ENCODE measurements around the gene GRIK4. TPM values are rescaled to one million over a fixed set of nuclear protein-coding genes. Genes with fewer than 3 reads are reported as not detected.

GRIK4 gene
- total and polyA plus RNA-seq, 2 donors (not counting 1 experiment from before 2014, with no cell fraction given): 0.12 to 0.27 TPM

DNA sequence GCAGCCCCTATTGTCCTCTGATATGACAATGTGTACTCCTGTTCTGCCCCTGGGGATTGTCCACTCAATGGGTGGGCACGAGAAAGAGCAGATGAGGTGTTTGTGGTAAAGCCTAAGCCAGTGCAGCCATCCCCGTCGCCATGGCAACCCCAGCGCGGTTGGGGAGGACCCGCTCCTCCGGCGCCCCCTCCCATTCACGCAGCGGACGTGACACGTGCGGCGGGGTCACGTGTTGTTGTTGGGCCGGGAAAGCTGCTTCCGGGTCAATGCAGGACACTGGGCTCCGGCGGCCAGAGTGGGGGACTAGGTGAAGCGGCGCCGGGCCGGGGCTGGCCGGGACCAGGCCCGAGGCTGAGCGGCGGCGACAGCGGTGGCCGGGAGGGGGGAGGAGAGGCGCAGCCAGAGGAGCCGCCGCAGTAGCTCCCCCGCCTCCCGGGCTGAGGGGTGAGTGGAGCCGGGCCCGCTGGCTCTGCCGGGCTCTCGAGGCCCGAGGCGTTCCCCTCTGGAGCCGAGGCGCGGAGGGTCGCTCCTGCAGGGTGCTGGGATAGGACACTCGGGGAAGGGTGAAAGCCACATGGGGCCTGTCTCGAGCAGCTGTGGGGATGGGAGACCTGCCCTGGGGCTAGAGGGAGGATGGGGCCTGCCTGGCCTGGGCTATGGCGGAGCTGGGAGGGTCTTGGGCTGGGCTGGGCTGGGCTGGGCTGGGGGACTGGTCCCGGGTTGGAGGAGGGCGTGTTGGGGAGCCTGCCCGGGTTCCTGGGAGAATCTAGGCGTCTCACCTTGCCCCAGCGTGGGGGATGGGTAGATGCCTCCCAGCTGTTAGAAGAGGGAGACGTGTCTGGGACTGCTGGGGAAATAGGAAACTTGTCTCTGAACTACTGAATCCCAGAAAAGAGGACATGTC lies 512.6 kb downstream of the GRIK4 start, which contains the start of gene TBCEL:
TSS of gene TBCEL (plus strand) at position 255 of the 904 bp plus-strand sequence. CDS start 21,589 bp downstream, outside the sequence.
- 3% methylated on average over 53 of the region's 54 CpGs for WGBS (ENCODE audit: insufficient coverage)
- intact Hi-C loops (cut with micrococcal nuclease): no loop called here
- peak within 1 kb of the TSS; percentile 23 to 90 (median 79) for H3K4me3 ChIP-seq (ENCODE audit: control extremely low read depth in 1 of 5, extremely low read depth in 1 of 5, insufficient read depth in 1 of 5, low read depth in 2 of 5, low read length in 4 of 5)
- H2AFZ ChIP-seq (ENCODE audit: insufficient read depth, low read depth, low read length, poor library complexity, severe bottlenecking): peak within 1 kb of the TSS; percentile 81
- H3K4me1 ChIP-seq (ENCODE audit: control insufficient read depth in 2 of 2, insufficient read depth in 2 of 2, low read length in 2 of 2): peaks cover 17% of the 10 kb centered on the region in 2 donors
- TF ChIP-seq, protein P1, sequence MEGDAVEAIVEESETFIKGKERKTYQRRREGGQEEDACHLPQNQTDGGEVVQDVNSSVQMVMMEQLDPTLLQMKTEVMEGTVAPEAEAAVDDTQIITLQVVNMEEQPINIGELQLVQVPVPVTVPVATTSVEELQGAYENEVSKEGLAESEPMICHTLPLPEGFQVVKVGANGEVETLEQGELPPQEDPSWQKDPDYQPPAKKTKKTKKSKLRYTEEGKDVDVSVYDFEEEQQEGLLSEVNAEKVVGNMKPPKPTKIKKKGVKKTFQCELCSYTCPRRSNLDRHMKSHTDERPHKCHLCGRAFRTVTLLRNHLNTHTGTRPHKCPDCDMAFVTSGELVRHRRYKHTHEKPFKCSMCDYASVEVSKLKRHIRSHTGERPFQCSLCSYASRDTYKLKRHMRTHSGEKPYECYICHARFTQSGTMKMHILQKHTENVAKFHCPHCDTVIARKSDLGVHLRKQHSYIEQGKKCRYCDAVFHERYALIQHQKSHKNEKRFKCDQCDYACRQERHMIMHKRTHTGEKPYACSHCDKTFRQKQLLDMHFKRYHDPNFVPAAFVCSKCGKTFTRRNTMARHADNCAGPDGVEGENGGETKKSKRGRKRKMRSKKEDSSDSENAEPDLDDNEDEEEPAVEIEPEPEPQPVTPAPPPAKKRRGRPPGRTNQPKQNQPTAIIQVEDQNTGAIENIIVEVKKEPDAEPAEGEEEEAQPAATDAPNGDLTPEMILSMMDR (IDR thresholded peaks at IDR 0.05): no peak
- TF ChIP-seq EZH2 (IDR thresholded peaks at IDR 0.05; ENCODE audit: borderline replicate concordance, insufficient read depth, low read depth, low read length, poor library complexity, severe bottlenecking): no peak
- peak within 1 kb of the TSS; percentile 86 for H3K9ac ChIP-seq (ENCODE audit: low read length)
- ChIA-PET CTCF (interaction anchor here (1.3 kb wide), 1 partner anchor 170 kb away, joined by 3 read pairs; no protein-coding TSS in a partner anchor), POLR2A (interaction anchor here (0.6 kb wide), 1 partner anchor 232 kb away, joined by 3 read pairs; no protein-coding TSS in a partner anchor)
- peaks cover 0 to 2% (median under 1%) of the 10 kb centered on the region in 4 experiments for H3K27me3 ChIP-seq (replicated peaks in 1 of 4; ENCODE audit: control extremely low read depth in 1 of 4, control insufficient read depth in 3 of 4, insufficient read depth in 4 of 4, low read length in 3 of 4)
- peaks cover 14% of the 10 kb centered on the region for H3K79me2 ChIP-seq (ENCODE audit: control insufficient read depth, insufficient read depth, low read length)
- peak; percentile 91 for ATAC-seq (ENCODE audit: low read depth)
- H4K20me1 ChIP-seq (ENCODE audit: control insufficient read depth, insufficient read depth, low read length, poor library complexity, severe bottlenecking): peaks cover 14% of the 10 kb centered on the region
- peaks cover 24% of the 10 kb centered on the region for H3K4me1 Mint-ChIP-seq
- peak within 1 kb of the TSS; percentile 84 for H3K27ac Mint-ChIP-seq
- no peaks in the 10 kb centered on the region for H3K36me3 ChIP-seq (replicated peaks in 1 of 2; ENCODE audit: control extremely low read depth in 1 of 2, control insufficient read depth in 1 of 2, extremely low read depth in 1 of 2, insufficient read depth in 2 of 2, low read length in 1 of 2)
- H3K27ac ChIP-seq (ENCODE audit: low read length in 2 of 2): peak within 1 kb of the TSS in 1 of 2 donors; percentile 79
- H3K4me2 ChIP-seq (replicated peaks; ENCODE audit: low read depth, low read length, poor library complexity, severe bottlenecking): peak within 1 kb of the TSS; percentile 94
- peak within 1 kb of the TSS; percentile 93 for H3K4me3 Mint-ChIP-seq
- no peaks in the 10 kb centered on the region for H3K27me3 Mint-ChIP-seq
- DNase-seq: peak; percentile 89
- H3K9me3 Mint-ChIP-seq (ENCODE audit: insufficient read depth): no peaks in the 10 kb centered on the region
- no peaks in the 10 kb centered on the region for H3K9me3 ChIP-seq (ENCODE audit: control extremely low read depth in 1 of 3, control insufficient read depth in 2 of 3, insufficient read depth in 1 of 3, low read length in 2 of 3)
